GM21390 (cell line): ENCODE measurements around the gene MAJIN.
"Not testable (repeated sequence)": the region's sequence is repeated elsewhere in the genome, so short reads cannot be mapped to it uniquely, and the experiment has no call there.

Experiments
- ATAC-seq: cut with Tn5 transposase; IDR thresholded peaks from one replicate; pipeline ENCODE4 v1.9.1; 2021; ENCODE audit not compliant: unreplicated experiment

The MAJIN gene, protein sequence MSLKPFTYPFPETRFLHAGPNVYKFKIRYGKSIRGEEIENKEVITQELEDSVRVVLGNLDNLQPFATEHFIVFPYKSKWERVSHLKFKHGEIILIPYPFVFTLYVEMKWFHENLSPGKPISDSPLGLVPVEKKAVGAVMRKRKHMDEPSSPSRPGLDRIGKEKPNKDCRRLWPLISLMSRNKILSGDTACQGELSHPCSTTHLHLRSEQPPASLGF

DNA sequence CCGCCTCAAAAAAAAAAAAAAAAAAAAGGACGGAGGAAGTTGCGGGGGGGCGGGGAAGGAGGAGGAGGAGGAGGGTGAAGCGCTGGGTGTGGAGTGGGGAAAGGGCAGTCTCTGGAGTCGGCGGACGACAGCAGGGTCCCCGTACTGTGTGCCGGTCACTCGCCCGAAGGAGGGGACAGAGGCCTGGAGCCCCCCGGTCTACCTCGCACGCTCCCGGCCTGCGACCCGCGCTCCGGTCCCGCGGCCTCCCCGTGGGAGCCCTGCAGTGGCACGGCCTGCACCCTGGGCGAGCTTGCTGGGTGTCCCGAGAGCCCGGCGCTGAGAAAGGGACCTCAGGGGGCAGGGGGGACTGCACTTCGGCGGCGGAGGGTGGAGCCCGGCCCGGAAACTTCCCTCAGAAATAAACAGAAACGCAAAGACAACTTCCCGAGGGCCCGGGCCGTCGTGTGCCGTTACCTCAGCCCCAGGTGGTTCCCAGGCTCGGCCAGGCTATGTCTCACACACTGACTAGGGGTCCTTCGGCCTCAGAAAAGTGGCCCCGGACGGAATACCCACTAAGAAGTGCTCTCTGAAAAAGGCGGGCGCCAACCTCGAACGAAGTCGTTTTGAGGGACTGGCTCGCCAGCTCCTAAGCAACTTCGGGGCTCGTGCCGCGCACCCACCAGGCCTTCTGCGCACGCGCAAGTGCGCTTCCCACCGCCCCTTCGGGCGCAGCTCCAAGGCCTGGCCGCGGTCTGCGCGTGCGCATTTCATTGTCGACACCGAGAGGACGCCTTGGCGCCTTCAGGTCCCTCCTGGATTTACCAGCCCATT is at the start of gene MAJIN:
Gene MAJIN, minus strand, starts transcription at position 688 of the 813 bp plus-strand sequence. CDS start 12,703 bp downstream, outside the sequence.
- ATAC-seq, result no peak

DNA sequence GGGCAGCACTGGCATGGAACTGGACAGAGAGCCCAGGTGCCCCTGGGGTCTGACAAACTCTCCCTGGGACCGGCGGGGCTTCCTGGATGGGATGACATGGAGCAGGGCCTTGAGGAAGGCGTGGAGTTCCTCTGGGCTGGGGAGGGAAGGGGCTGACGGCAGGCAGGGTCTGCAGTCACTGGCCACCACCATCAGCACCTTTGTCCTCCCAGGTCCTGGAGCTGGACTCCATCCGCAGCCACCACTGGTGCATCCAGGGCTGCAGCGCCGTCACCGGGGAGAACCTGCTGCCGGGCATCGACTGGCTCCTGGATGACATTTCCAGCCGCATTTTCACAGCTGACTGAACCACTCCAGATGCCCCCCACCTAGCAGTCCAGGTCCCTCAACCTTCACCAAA is 49.6 kb upstream of the MAJIN start:
- ATAC-seq, result no peak

DNA sequence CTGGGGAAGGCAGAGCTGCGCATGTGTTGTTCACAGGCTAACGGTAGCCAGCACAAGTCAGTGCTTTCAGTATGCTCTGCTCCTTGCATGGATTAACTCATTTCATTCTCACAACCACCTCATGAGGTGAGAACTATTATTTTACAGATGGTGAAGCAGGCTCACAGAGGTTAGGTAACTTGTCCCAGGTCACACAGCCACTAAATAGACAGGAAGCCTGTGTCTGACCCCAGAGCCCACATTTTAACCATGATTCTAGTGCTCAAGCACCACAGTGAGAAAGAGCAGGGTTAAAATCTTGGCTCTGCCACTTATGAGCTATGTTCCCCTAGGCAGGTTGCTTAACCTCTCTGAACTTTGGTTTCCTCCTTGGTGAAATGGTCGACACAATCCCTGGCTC is 49.1 kb upstream of the MAJIN start:
- no peak for ATAC-seq

DNA sequence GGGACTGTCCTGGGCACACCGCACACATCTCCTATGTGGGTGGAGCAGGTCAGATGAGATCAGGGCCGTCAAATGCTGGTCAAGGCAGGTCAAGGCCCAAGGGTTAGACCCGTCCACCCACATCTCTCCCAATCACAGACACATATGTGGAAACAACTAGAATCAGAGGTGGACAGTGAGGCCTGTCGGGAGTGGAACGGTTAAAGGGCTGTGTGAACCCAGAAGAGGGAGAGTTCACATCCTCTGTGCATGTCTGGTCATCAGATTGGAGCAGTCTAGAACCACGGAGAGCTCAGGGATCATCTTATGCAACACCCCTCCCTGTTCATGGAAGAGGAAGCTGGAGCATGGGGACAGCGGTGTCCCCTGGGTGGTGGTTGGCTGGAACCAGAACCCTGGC is 47.9 kb upstream of the MAJIN start:
- no peak for ATAC-seq

DNA sequence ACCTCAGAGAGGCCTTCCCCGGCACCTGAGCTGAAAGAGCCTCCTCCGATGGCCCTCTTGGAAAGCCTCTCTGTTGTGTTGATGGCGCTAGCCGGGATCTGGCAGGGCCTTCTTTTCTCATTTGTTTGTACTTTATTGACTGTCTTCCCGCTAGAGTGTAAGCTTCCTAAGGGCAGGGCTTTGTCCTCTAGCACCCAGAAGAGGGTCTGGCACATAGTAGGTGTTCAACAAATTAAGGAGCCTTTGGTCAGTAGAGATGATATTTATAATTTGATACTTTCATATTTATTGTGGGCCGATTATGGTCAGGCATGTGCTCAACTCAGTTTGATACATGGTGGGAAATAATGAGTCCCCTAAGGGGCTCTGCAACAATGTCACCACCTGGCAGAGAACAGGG is 46.0 kb upstream of the MAJIN start:
- ATAC-seq, result no peak

DNA sequence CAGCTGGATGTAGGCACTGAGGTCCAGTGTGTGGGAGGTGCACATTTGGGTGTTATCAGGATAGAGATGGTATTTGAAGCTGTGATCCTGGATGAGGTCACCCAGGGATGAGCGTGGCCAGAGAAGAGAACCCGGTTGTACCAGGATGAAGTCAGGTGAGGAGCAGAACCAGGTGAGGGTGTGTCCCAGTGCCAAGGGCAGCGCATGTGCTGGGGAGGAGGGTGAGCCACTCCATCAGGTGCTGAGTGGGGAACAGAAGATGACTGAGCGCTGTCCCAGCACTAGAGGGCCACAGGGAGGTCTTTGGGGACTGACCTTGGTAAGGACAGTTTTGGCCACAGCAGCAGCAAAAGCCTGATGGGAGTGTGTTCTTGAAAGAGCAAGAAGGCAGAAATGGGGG is 44.8 kb upstream of the MAJIN start:
- no peak for ATAC-seq

DNA sequence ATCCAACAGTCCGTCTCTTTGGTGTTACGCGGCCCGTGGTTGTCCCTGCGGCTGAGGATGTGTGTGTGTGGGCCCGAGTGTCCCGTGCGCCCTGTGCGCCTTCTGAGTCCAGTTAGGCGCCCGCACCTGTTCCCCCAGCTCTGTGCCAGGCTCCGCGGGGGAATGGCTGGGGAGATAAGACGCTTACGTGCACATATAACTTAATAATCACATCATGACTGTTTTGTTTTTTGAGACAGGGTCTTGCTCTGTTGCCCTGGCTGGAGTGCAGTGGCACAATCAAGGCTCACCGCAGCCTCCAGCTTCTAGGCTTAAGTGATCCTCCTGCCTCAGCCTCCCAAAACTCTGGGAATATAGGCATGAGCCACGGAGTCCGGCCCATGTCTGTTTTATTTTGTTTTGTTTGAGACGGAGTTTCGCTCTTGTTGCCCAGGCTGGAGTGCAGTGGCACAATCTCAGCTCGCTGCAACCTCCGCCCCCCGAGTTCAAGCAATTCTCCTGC is 42.9 kb upstream of the MAJIN start:
- ATAC-seq, result no peak

DNA sequence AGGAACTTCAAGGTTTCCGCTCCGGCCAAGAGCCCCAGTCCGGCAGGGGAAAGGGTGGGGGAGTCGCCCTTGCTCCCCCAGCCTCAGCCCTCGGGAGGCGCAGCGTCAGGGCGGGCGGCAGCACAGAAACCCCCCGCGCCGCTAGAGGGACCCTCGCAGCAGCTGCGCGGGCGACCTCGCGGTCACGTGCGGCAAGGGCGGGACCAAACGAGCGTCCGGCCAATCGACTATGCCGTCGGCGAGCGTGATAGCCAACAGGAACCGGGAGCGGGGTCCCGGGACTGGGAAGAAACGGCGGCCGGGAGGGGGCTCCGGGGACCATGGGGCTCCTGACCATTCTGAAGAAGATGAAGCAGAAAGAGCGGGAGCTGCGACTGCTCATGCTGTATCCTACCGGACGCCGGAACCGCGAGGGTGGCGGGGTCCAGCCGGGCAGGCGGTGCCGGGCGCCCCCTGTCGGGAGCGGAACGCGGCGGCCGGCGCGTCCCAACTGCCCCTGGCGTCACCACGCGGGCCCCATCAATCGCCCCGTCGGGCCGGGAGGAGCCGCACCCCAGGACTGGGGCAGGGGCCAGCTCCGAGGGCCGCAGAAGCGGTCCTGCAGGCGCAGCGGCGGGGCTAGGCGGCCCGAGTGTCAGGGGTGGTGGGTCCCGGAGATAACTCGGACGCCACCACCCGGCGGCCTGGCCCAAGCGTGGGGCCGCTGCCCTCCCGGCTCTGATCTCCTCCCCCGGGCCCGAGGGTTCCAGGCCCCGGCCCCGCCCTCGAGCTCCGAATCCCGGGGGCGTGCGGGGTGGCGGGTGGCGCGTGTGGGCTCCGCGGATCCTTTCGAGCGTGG is 42.2 kb upstream of the MAJIN start, which contains the start of gene ARL2:
Gene ARL2, plus strand, starts transcription at position 273 of the 838 bp plus-strand sequence. Its CDS starts 48 bp downstream, at position 321.
- peak; percentile 71 for ATAC-seq

DNA sequence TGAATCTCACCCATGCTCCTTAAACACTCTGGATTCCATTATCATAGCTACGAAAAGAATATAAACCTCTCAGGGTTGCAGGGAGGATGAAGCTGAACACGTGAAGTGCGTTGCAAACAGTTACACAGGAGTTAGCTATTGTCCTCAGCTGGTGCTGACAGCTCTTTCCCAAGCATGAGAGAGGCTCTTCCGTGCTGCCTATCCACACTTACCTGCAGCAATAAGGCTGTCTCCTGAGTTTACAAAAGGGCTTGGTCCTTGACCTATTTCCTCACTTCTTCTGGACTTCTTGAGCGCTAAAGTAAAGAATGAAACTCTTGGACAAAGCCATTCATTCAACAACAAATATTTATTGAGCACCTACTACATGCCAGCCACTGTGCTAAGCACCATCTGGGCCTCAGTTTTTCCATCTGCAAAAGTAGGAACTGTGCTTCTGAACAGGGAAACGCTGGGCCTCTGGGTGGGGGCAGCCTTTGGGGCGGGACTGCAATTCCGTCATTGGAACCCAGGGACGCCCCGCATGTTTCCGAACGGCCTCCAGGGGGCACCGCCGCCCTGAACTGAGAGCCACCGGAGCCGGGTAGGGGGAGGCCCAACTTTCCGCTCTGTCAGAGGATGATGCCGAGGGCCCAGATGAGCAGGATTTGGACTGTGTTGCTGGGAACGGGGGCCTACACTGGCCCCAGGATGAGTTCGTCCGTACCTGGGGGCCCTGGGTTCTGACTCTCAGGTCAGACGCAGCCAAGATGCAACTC is 41.4 kb upstream of the MAJIN start:
- peak; percentile 62 for ATAC-seq

DNA sequence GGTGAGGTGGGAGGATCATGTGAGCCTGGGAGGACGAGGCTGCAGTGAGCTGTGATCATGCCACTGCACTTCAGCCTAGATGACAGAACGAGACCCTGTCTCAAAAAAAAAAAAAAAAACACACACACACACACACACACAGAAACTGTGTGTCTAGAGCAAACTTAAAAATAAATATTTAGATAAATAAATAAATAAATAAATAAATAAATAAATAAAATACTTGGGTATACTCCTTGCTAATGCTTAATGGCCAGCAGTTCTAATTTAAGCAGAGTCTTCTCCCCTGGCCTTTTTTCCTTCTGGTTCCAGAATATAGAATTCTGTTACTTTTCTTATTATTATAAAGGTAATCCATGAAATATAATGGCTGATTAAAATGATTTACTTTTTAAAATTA is 37.0 kb upstream of the MAJIN start:
- no peak for ATAC-seq

DNA sequence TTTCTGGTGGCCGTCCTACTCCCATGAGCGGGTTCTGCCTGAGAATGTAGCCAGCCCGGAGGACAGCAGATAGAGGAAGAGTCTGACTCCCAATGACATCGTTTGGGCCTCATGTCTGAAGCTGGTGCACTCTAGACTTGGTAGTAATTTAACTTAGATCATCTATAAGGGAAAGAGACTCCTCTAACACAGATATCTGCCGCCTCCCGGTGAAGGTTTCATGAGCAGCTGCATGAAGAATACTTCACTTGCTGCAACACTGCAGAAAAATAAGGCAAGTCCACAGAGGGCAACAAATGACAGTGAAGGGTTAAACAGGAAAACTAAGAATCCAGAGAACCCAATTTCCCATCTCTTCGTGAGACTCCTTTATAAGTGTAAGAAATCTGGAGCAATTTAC is 36.1 kb upstream of the MAJIN start:
- ATAC-seq, result no peak

DNA sequence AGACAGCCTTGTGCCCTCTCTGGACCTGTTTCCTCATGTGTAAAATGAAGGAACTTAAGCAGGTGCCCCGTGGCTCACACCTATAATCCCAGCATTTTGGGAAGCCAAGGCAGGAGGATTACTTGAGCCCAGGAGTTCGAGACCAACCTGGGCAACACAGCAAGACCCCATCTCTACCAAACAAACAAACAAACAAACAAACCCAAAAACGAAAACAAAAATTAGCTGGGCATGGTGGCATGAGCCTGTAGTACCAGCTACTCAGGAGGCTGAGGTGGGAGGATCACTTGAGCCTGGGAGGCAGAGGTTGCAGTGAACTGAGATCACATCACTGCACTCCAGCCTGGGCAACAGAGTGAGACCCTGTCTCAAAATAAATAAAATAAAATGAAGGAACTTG is 32.1 kb upstream of the MAJIN start:
- not testable (repeated sequence) for ATAC-seq

DNA sequence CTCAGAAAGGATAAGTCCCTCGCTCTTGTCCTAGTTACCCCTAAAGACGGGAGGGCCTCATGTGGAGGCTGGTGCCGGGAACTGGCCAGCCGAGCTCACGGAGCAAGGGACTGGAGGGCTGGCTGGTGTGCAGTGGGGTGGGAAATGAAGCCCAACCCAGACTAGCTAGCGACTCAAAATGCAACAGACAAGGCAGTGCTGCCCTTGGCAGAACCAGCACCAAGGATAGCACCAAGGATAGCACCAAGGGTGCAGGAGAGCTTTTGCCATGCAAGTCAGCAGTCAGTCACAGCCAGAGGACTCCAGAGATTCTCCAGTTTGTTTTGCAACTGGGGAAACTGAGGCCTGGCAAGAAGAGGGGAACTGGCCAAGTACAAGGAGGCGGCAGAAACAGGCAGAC is 31.4 kb upstream of the MAJIN start:
- ATAC-seq, result no peak

DNA sequence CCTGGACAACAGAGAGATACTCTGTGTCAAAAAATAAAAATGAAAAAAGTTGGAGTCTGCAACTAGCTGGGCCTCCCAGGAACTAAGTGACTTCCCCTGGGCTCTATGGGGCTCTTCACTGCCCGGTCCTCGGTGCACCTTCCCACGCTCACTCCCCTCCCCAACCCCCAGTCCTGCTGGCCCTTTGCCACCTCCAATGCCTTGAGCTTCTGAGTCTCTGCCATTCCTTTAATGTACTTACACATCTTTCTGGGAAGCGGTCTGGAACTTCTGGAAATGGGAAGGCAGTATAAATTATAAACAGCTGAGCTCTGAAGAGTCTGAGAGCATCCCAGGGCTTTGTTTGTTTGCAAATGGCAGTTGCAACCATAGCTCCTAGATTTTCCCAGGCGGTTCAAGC is 30.8 kb upstream of the MAJIN start:
- ATAC-seq, result no peak

DNA sequence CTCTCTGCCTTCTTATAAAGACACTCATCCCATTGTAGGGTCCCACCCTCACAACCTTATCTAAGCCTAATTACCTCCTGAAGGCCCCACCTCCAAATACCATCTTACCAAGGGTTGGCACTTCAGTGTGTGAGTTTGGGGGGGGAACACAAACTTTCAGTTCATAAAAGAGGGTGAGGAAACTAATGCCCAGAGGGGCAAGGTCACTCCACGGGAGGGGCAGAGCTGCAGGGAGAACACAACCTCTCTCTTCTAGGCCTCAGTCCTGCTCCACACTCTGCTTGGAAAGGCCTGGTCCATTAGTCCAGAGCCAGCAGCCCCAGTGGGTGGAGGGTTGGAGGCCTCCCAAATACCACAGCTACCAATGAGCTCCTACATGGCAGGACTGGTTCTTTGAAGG is 27.6 kb upstream of the MAJIN start:
- ATAC-seq, result no peak

DNA sequence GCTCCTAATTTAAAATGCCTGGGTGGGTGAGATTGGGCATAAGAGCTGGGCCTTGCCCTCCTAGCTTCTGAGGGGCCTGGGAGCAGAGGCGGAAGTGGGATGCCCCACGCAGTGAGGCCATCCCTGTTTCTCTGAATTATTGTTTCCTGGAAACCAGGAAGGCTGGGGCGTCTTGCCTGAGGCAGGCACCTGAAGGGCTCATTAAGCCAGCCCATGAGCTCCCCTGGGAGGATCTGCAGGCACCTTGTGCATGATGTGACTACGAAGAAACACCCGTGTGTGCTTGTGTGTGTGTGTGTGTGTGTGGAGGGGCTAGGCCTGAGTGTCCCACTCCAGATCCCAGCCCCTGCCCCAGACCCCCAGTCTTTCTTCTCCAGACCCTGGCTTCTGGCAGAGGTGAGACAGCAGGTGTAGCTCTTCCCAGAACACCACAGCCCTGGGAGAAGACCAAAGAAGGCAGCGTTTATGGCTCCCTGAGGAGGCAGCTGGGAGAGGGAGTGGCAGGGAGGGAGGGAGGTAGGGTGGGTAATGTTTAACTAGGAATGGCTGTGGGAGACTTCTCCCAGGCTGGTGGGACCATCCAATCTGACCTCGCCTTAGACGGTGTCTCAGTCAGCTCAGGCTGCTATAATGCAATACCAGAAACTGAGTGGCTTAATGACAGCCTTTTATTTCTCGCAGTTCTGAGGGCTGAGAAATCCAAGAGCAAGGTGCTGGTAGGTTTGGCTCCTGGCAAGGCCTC is 27.0 kb upstream of the MAJIN start:
- no peak for ATAC-seq

DNA sequence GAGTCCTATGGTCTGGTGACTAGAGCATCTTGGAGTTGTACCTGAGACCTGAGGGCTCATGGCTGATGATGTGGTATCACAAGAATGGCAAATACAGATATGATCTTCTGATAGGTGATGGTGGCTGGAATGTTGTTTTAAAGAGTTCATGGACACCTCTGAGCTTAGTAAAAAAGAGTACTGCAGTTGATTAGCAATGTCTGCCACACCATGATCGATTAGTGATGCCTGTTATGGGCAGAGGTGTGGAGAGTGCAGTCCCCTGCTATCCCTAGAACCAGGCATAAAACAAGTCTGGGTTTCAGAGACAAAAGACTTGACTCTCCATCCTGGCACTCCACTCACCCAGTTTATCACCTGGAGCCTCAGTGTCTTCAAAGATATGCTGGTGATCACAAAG is 26.2 kb upstream of the MAJIN start:
- ATAC-seq, result no peak

DNA sequence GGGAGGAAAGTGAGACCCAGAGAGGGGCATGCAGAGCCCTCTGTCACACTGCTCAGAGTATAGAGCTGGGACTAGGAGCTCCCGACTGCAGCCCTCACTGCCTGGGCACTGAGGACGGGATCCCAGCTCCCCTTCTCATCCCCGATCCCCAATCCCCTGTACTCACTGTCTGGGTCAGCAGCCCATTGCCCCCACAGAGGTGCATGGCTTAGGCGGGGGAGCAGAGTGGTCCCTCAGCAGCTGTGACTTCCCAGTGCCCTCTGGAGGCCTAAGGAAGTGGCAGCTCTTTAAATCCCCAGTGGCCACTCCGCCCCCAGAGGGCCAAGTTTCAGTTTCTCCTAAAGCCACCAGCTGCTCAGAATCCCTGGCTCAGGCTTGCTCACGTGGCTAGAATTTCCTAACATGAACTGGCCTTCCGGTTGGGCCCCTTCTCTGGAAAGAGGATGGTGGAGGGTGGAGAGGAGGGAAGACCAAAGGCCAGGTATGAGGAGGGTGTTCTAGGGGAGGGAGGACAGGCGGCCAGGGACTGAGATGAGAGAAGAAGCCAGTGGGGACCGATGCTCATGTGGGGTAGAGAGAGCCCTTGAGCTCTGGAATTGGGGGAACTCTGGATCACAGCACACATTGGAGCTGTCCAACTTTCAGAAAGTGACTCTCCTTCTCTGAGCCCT is 24.9 kb upstream of the MAJIN start, which contains the start of gene BATF2:
Gene BATF2, minus strand, starts transcription at position 262 of the 671 bp plus-strand sequence. Its CDS starts 57 bp downstream, at position 205.
- no peak for ATAC-seq

DNA sequence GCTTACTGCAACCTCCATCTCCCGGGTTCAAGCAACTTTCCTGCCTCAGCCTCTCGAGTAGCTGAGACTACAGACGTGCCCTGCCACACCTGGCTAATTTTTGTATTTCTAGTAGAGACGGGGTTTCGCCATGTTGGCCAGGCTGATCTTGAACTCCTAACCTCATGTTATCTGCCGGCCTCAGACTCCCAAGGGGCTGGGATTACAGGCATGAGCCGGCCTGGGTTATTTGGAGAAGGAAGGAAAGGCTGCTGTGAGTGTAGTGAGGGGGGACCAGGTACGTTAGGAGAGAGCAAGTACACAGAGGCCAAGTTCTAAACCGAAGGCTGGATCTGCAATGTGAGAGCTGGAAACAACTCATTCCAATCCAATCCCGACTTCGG is 24.4 kb upstream of the MAJIN start:
- ATAC-seq, result no peak
